ENCODE data around the gene SLC44A3.

SLC44A3 gene

GRCh38 chr1:94858276-94858675, 38.1 kb downstream of the SLC44A3 start:
- no peak overlapping the region for H3K27ac Mint-ChIP-seq
- peaks cover 6% of the 10 kb centered on the region for H3K4me1 Mint-ChIP-seq (ENCODE audit: low read depth)
- H3K36me3 Mint-ChIP-seq (ENCODE audit: low read depth): no peaks in the 10 kb centered on the region
- H3K27me3 Mint-ChIP-seq: peaks cover 28% of the 10 kb centered on the region
- H3K4me3 Mint-ChIP-seq: no peak overlapping the region
- H3K9me3 Mint-ChIP-seq: no peaks in the 10 kb centered on the region
- intact Hi-C loops (cut with micrococcal nuclease): loop anchor here (5.0 kb wide), 1 partner anchor 374 kb away; the partner anchor contains the start of gene RWDD3

- H3K36me3 Mint-ChIP-seq (ENCODE audit: low read depth): no peaks in the 10 kb centered on the region
- no peaks in the 10 kb centered on the region for H3K9me3 Mint-ChIP-seq
- H3K27ac Mint-ChIP-seq: no peak overlapping the region
- peaks cover 15% of the 10 kb centered on the region for H3K4me1 Mint-ChIP-seq (ENCODE audit: low read depth)
- H3K4me3 Mint-ChIP-seq: no peak overlapping the region
- intact Hi-C loops (cut with micrococcal nuclease): loop anchor here (5.0 kb wide), 1 partner anchor 373 kb away; the partner anchor contains the start of gene RWDD3
- H3K27me3 Mint-ChIP-seq: peaks cover 30% of the 10 kb centered on the region
These were observed 39.0 kb downstream of the SLC44A3 start for GRCh38 chr1:94859174-94859573.

GRCh38 chr1:94862718-94863117, 42.6 kb downstream of the SLC44A3 start:
- Mint-ChIP-seq H3K4me1 (ENCODE audit: low read depth) (peaks cover 15% of the 10 kb centered on the region), H3K27ac (no peak overlapping the region), H3K9me3 (no peaks in the 10 kb centered on the region), H3K36me3 (ENCODE audit: low read depth) (no peaks in the 10 kb centered on the region), H3K4me3 (no peak overlapping the region), H3K27me3 (peaks cover 25% of the 10 kb centered on the region)
- intact Hi-C loops (cut with micrococcal nuclease): no loop called here

- H3K9me3 Mint-ChIP-seq: no peaks in the 10 kb centered on the region
- no peak overlapping the region for H3K27ac Mint-ChIP-seq
- H3K27me3 Mint-ChIP-seq: peaks cover 23% of the 10 kb centered on the region
- intact Hi-C loops (cut with micrococcal nuclease): no loop called here
- peaks cover 15% of the 10 kb centered on the region for H3K4me1 Mint-ChIP-seq (ENCODE audit: low read depth)
- no peak overlapping the region for H3K4me3 Mint-ChIP-seq
- no peaks in the 10 kb centered on the region for H3K36me3 Mint-ChIP-seq (ENCODE audit: low read depth)
These were observed 43.2 kb downstream of the SLC44A3 start for GRCh38 chr1:94863297-94863911.

- no peaks in the 10 kb centered on the region for H3K9me3 Mint-ChIP-seq
- no peak overlapping the region for H3K4me3 Mint-ChIP-seq
- no peaks in the 10 kb centered on the region for H3K36me3 Mint-ChIP-seq (ENCODE audit: low read depth)
- no peak overlapping the region for H3K27ac Mint-ChIP-seq
- intact Hi-C loops (cut with micrococcal nuclease): no loop called here
- H3K4me1 Mint-ChIP-seq (ENCODE audit: low read depth): peaks cover 15% of the 10 kb centered on the region
- peaks cover 19% of the 10 kb centered on the region for H3K27me3 Mint-ChIP-seq
These were observed 43.8 kb downstream of the SLC44A3 start for GRCh38 chr1:94863919-94864318.

GRCh38 chr1:94864821-94865220, 44.7 kb downstream of the SLC44A3 start:
- Mint-ChIP-seq H3K9me3 (no peaks in the 10 kb centered on the region), H3K4me3 (no peak overlapping the region), H3K4me1 (ENCODE audit: low read depth) (peaks cover 15% of the 10 kb centered on the region), H3K27me3 (peaks cover 11% of the 10 kb centered on the region), H3K27ac (no peak overlapping the region), H3K36me3 (ENCODE audit: low read depth) (no peaks in the 10 kb centered on the region)
- intact Hi-C loops (cut with micrococcal nuclease): no loop called here

- peaks cover 7% of the 10 kb centered on the region for H3K27me3 Mint-ChIP-seq
- no peak overlapping the region for H3K27ac Mint-ChIP-seq
- peaks cover 15% of the 10 kb centered on the region for H3K4me1 Mint-ChIP-seq (ENCODE audit: low read depth)
- H3K9me3 Mint-ChIP-seq: no peaks in the 10 kb centered on the region
- H3K36me3 Mint-ChIP-seq (ENCODE audit: low read depth): no peaks in the 10 kb centered on the region
- intact Hi-C loops (cut with micrococcal nuclease): no loop called here
- H3K4me3 Mint-ChIP-seq: no peak overlapping the region
These were observed 45.2 kb downstream of the SLC44A3 start for GRCh38 chr1:94865360-94865759.

- Mint-ChIP-seq H3K27me3 (peaks cover 1% of the 10 kb centered on the region), H3K27ac (no peak overlapping the region), H3K4me3 (no peak overlapping the region), H3K4me1 (ENCODE audit: low read depth) (peaks cover 15% of the 10 kb centered on the region), H3K9me3 (no peaks in the 10 kb centered on the region), H3K36me3 (ENCODE audit: low read depth) (no peaks in the 10 kb centered on the region)
- intact Hi-C loops (cut with micrococcal nuclease): no loop called here
These were observed 46.1 kb downstream of the SLC44A3 start for GRCh38 chr1:94866164-94866807.

- H3K9me3 Mint-ChIP-seq: no peaks in the 10 kb centered on the region
- no peak overlapping the region for H3K27ac Mint-ChIP-seq
- H3K36me3 Mint-ChIP-seq (ENCODE audit: low read depth): no peaks in the 10 kb centered on the region
- peaks cover 4% of the 10 kb centered on the region for H3K4me1 Mint-ChIP-seq (ENCODE audit: low read depth)
- H3K27me3 Mint-ChIP-seq: no peaks in the 10 kb centered on the region
- H3K4me3 Mint-ChIP-seq: no peak overlapping the region
- intact Hi-C loops (cut with micrococcal nuclease): no loop called here
These were observed 50.9 kb downstream of the SLC44A3 start for GRCh38 chr1:94871031-94871430.

- intact Hi-C loops (cut with micrococcal nuclease): no loop called here
- peaks cover 4% of the 10 kb centered on the region for H3K27me3 Mint-ChIP-seq
- peaks cover 5% of the 10 kb centered on the region for H3K4me1 Mint-ChIP-seq (ENCODE audit: low read depth)
- H3K27ac Mint-ChIP-seq: no peak overlapping the region
- H3K4me3 Mint-ChIP-seq: no peak overlapping the region
- no peaks in the 10 kb centered on the region for H3K9me3 Mint-ChIP-seq
- no peaks in the 10 kb centered on the region for H3K36me3 Mint-ChIP-seq (ENCODE audit: low read depth)
These were observed 52.8 kb downstream of the SLC44A3 start for GRCh38 chr1:94872771-94873495.

- no peak overlapping the region for H3K4me3 Mint-ChIP-seq
- intact Hi-C loops (cut with micrococcal nuclease): no loop called here
- no peak overlapping the region for H3K27ac Mint-ChIP-seq
- no peaks in the 10 kb centered on the region for H3K36me3 Mint-ChIP-seq (ENCODE audit: low read depth)
- H3K9me3 Mint-ChIP-seq: no peaks in the 10 kb centered on the region
- peaks cover 4% of the 10 kb centered on the region for H3K27me3 Mint-ChIP-seq
- H3K4me1 Mint-ChIP-seq (ENCODE audit: low read depth): peaks cover 5% of the 10 kb centered on the region
These were observed 53.6 kb downstream of the SLC44A3 start for GRCh38 chr1:94873520-94874351.

GRCh38 chr1:94874423-94874822, 54.3 kb downstream of the SLC44A3 start:
- Mint-ChIP-seq H3K4me1 (ENCODE audit: low read depth) (peaks cover 5% of the 10 kb centered on the region), H3K9me3 (no peaks in the 10 kb centered on the region), H3K36me3 (ENCODE audit: low read depth) (no peaks in the 10 kb centered on the region), H3K4me3 (no peak overlapping the region), H3K27ac (no peak overlapping the region), H3K27me3 (peaks cover 4% of the 10 kb centered on the region)
- intact Hi-C loops (cut with micrococcal nuclease): no loop called here

GRCh38 chr1:94875794-94876193, 55.6 kb downstream of the SLC44A3 start:
- Mint-ChIP-seq H3K9me3 (no peaks in the 10 kb centered on the region), H3K27ac (no peak overlapping the region), H3K36me3 (ENCODE audit: low read depth) (no peaks in the 10 kb centered on the region), H3K27me3 (peaks cover 4% of the 10 kb centered on the region), H3K4me3 (no peak overlapping the region), H3K4me1 (ENCODE audit: low read depth) (peaks cover 5% of the 10 kb centered on the region)
- intact Hi-C loops (cut with micrococcal nuclease): no loop called here

- H3K9me3 Mint-ChIP-seq: no peaks in the 10 kb centered on the region
- intact Hi-C loops (cut with micrococcal nuclease): no loop called here
- H3K36me3 Mint-ChIP-seq (ENCODE audit: low read depth): no peaks in the 10 kb centered on the region
- peaks cover 5% of the 10 kb centered on the region for H3K4me1 Mint-ChIP-seq (ENCODE audit: low read depth)
- H3K27me3 Mint-ChIP-seq: peaks cover 4% of the 10 kb centered on the region
- no peak overlapping the region for H3K27ac Mint-ChIP-seq
- no peak overlapping the region for H3K4me3 Mint-ChIP-seq
These were observed 56.2 kb downstream of the SLC44A3 start for GRCh38 chr1:94876362-94876761.

Data from dendritic cell treated with granulocyte-macrophage colony-stimulating factor and Interleukin-4, amounts not matched to agents 40 ng/mL and 50 ng/mL, for 4 days (primary cell).